22Rv1 (cell line): ENCODE measurements around the gene KREMEN2.

Source experiments
- H3K27ac ChIP-seq: fragments of 450-650 bp; 2 replicates; pipeline ENCODE4 v1.5.1; 2017
- ZFX ChIP-seq: fragments of 450-650 bp; IDR thresholded peaks from 2 replicates; pipeline ENCODE4 v1.6.1; 2017; ENCODE audit warnings: antibody characterized with exemption, borderline replicate concordance
- TF ChIP-seq, protein P1 (sequence below): fragments of 450-650 bp; IDR thresholded peaks from 2 replicates; pipeline ENCODE4 v1.5.1; 2017; ENCODE audit warnings: mild to moderate bottlenecking

KREMEN2 gene

GRCh38 chr16:2954656-2955381 is 9.3 kb upstream of the KREMEN2 start:
- H3K27ac ChIP-seq, result no peak overlapping the region
- TF ChIP-seq ZFX, result no peak
- TF ChIP-seq, protein P1, sequence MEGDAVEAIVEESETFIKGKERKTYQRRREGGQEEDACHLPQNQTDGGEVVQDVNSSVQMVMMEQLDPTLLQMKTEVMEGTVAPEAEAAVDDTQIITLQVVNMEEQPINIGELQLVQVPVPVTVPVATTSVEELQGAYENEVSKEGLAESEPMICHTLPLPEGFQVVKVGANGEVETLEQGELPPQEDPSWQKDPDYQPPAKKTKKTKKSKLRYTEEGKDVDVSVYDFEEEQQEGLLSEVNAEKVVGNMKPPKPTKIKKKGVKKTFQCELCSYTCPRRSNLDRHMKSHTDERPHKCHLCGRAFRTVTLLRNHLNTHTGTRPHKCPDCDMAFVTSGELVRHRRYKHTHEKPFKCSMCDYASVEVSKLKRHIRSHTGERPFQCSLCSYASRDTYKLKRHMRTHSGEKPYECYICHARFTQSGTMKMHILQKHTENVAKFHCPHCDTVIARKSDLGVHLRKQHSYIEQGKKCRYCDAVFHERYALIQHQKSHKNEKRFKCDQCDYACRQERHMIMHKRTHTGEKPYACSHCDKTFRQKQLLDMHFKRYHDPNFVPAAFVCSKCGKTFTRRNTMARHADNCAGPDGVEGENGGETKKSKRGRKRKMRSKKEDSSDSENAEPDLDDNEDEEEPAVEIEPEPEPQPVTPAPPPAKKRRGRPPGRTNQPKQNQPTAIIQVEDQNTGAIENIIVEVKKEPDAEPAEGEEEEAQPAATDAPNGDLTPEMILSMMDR, result no peak

- TF ChIP-seq ZFX, result no peak
- TF ChIP-seq, protein P1, result no peak
- H3K27ac ChIP-seq, result no peak overlapping the region
These were observed 8.7 kb upstream of the KREMEN2 start for GRCh38 chr16:2955438-2955778.

DNA sequence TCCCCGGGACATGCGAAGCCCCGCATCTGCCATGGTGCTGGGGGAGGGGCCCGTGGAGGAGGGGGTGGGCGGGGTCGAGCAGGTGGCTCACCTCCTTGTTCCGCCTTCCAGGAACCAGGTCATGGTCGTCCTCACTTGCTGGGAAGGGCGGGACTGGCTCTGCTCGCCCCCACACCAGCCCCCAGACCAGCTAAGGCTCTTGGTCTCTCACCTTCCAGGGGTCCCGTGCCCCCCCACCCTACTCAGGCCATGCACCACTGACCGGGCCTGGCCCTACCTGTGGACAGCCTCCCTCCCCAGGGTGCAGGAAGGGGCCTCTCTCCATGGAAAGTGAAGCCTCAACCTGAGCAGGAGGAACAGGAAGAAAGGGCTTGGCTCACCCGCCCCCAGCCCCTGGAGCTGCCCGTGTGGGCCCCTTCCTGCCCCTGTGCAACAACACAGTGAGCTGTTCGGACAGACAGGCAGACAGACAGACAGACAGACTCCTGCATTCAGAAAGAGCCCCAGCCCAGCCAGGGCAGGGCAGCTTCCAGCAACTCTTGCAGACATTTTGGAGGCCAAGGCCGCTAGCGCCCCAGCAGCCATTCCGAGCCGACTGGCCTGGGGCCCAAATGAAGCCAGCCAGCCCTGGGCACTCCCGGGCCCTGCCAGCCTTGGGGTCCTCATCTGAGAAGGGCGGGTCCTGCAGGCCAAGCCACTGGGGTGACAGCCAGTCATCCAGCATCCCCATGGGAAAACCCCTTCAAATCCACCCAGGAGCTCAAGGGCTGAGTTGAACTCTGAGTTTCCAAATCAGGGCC is 8.1 kb upstream of the KREMEN2 start:
- no peak overlapping the region for H3K27ac ChIP-seq
- TF ChIP-seq, protein P1, result no peak
- no peak for TF ChIP-seq ZFX

DNA sequence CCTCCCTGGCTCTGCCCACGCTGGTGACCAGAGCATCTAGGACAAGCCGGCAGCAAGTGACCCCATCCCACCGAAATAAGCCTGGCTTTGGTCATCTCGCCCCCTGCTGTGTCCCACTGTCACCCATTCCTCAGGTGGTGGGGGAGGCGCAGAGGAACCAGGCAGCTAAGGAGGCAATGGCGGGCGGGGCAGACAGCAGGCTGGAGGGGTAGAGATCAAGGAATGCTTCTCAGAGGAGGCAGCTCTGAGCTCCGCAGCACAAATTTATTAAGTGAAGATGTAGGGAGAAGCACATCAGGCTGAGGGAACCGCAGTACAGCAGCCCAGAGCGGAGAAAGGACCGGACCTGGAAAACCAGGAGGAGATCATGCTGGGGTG is 7.5 kb upstream of the KREMEN2 start:
- TF ChIP-seq, protein P1, result no peak
- TF ChIP-seq ZFX, result no peak
- no peak overlapping the region for H3K27ac ChIP-seq

GRCh38 chr16:2959206-2959605 is 4.9 kb upstream of the KREMEN2 start:
- no peak for TF ChIP-seq ZFX
- TF ChIP-seq, protein P1, result no peak
- no peak overlapping the region for H3K27ac ChIP-seq

DNA sequence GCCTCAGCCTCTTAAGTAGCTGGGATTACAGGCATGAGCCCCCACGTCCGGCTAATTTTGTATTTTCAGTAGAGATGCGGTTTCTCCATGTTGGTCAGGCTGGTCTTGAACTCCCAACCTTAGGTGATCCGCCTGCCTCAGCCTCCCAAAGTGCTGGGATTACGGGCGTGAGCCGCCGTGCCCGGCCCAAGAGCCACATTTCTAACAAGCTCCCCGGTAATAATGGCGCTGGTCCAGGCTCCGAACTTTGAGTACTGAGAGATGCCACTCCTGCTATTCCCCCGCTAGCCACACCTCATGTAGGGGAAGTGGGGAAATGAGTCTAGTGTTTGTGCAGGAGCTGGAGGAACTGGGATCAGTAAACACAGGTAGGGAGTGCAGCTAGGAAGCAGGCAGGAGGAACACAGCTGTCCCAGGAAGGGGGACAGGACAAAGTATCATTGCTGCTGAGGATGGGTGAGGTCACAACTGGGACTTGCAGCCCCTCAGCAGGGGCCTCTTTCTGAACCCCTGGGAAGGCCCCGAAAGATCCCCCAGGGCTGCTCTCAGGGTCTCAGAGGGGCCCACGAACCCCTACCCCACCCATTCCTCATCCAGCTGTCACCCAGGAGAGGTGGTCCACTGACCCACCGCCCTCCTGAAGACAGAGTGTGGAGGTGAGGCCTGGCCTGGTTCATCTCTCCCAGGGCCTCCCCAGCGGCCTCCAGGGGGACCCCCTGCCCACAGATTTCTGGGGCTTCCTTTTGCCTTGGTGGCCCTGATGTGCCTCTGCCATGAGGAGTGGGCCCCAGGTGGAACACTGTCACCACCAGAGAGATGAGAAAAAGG is 3.7 kb upstream of the KREMEN2 start:
- H3K27ac ChIP-seq, result no peak overlapping the region
- TF ChIP-seq, protein P1, result no peak
- no peak for TF ChIP-seq ZFX
